Left cardiac atrium (tissue), 4 donors: Measurements from ENCODE around the gene PTAFR. TPM values are rescaled to one million over a fixed set of nuclear protein-coding genes. Genes with fewer than 3 reads are reported as not detected.
A peak's percentile ranks its signal among the peaks of the same experiment; 100 is the strongest.

ENCODE experiments used
- ATAC-seq, 2 donors: fragments of 200-7000 bp; cut with Tn5 transposase; one replicate each; pipeline ENCODE4 v1.9.1; 2020; ENCODE audit warnings: mild to moderate bottlenecking in 2 of 2, moderate library complexity in 2 of 2
- DNase-seq: peaks from one replicate; pipeline ENCODE4 v3.0.0-alpha.2; 2020
- intact Hi-C, 2 donors: fragments of 100-400 bp; cut with DNase I; formaldehyde crosslinking; loops; one replicate each; pipeline versions ENCODE4 v1.14.1 to v1.15.1; 2022 to 2023
- long read RNA-seq: library from polyadenylated mRNA; unstranded; transcript quantifications from one replicate; pipeline ENCODE4 v2.0.0, GENCODE V29; 2021
- total RNA-seq, 2 donors: library from RNA; stranded (reverse); fragmentation: NEBNext Ultra II Directional; extraction: Animal tissue kit (Norgen Biotek cat#: 25700); gene quantifications; one replicate each; pipeline ENCODE4 v1.2.1, GENCODE V29; 2021
- donor health status: DM: no; HTN: yes; CAD: no.
- donor health status: DM: no; HTN: yes; CAD: no; lungs with severe emphysema.
- donor health status: DM: yes; HTN: yes; CAD: no.
- donor health status: Dilated cardiomyopathy.

Gene PTAFR
- total RNA-seq = 1 to 10 TPM; 4.7 to 5.2 TPM
- long read RNA-seq, full-length matches to known transcripts = 2 of 4 reads
- long read RNA-seq, partial matches to known transcripts = 0 of 4 reads
- long read RNA-seq, other reads (novel, unspliced or antisense) = 2 of 4 reads

GRCh38 chr1:28176492-28177470 is at the start of gene PTAFR:
Gene PTAFR, minus strand, starts transcription at chr1:28176690. Its CDS starts 25,669 bp downstream, at chr1:28151021.
- ATAC-seq (peak; percentile 11 to 45), DNase-seq (no peak)
- intact Hi-C loops = no loop called here

- intact Hi-C loops = no loop called here
- ATAC-seq (no peak), DNase-seq (no peak)
Observed at GRCh38 chr1:28213315-28213714, 36.8 kb upstream of the PTAFR start.

- DNase-seq = no peak
- no peak for ATAC-seq
- intact Hi-C loops = loop anchor here (2.0 to 10.0 kb wide), 2 partner anchors 115 to 119 kb away; no protein-coding TSS in a partner anchor
Observed at GRCh38 chr1:28209700-28210099, 33.2 kb upstream of the PTAFR start.

GRCh38 chr1:28208818-28209441 is 32.4 kb upstream of the PTAFR start:
- intact Hi-C loops = loop anchor here (2.0 to 10.0 kb wide), 2 partner anchors 114 to 118 kb away; no protein-coding TSS in a partner anchor
- DNase-seq (peak; percentile 47), ATAC-seq (peak; percentile 77 to 85)

- no peak for ATAC-seq
- DNase-seq = no peak
- intact Hi-C loops = loop anchor here in 1 of 2 donors (10.0 kb wide), 1 partner anchor 110 kb away; no protein-coding TSS in a partner anchor
Observed at GRCh38 chr1:28205243-28205642, 28.8 kb upstream of the PTAFR start.

GRCh38 chr1:28200234-28200873 is 23.9 kb upstream of the PTAFR start:
- DNase-seq (no peak), ATAC-seq (no peak)
- intact Hi-C loops = loop anchor here in 1 of 2 donors (10.0 kb wide), 1 partner anchor 106 kb away; no protein-coding TSS in a partner anchor

GRCh38 chr1:28199328-28200233 is 23.1 kb upstream of the PTAFR start:
- intact Hi-C loops = loop anchor here in 1 of 2 donors (10.0 kb wide), 1 partner anchor 105 kb away; no protein-coding TSS in a partner anchor
- ATAC-seq (peak; percentile 37 to 56), DNase-seq (no peak)

- ATAC-seq = no peak
- DNase-seq = no peak
- intact Hi-C loops = no loop called here
Observed at GRCh38 chr1:28197682-28198415, 21.4 kb upstream of the PTAFR start.

- intact Hi-C loops = no loop called here
- DNase-seq = no peak
Observed at GRCh38 chr1:28196330-28196729, 19.8 kb upstream of the PTAFR start.

GRCh38 chr1:28195780-28196179 is 19.3 kb upstream of the PTAFR start:
- intact Hi-C loops = no loop called here

More at GRCh38 chr1:28196330-28196729, 19.8 kb upstream of the PTAFR start:
- ATAC-seq = no peak

GRCh38 chr1:28194326-28195035 is 18.0 kb upstream of the PTAFR start:
- intact Hi-C loops = no loop called here
- DNase-seq (no peak), ATAC-seq (no peak)

More at GRCh38 chr1:28195780-28196179, 19.3 kb upstream of the PTAFR start:
- DNase-seq (no peak), ATAC-seq (no peak)

- intact Hi-C loops = no loop called here
- no peak for DNase-seq
- ATAC-seq = peak in 1 of 2 donors; percentile 21
Observed at GRCh38 chr1:28193701-28194161, 17.2 kb upstream of the PTAFR start.

GRCh38 chr1:28190996-28191645 is 14.6 kb upstream of the PTAFR start:
- ATAC-seq (peak in 1 of 2 donors; percentile 65), DNase-seq (peak; percentile 42)
- intact Hi-C loops = no loop called here

GRCh38 chr1:28190337-28190979 is 14.0 kb upstream of the PTAFR start:
- intact Hi-C loops = no loop called here
- ATAC-seq (no peak), DNase-seq (no peak)

GRCh38 chr1:28185071-28185470 is 8.6 kb upstream of the PTAFR start:
- ATAC-seq (no peak), DNase-seq (no peak)
- intact Hi-C loops = no loop called here
